Measurements from ENCODE around the gene ZNF831. TPM values are rescaled to one million over a fixed set of nuclear protein-coding genes. Genes with fewer than 3 reads are reported as not detected.
A peak's percentile ranks its signal among the peaks of the same experiment; 100 is the strongest.

The ZNF831 gene
- total and polyA plus RNA-seq, 4 experiments from 2014 or later: 7.8 to 49.0 (median 29.5) TPM

DNA sequence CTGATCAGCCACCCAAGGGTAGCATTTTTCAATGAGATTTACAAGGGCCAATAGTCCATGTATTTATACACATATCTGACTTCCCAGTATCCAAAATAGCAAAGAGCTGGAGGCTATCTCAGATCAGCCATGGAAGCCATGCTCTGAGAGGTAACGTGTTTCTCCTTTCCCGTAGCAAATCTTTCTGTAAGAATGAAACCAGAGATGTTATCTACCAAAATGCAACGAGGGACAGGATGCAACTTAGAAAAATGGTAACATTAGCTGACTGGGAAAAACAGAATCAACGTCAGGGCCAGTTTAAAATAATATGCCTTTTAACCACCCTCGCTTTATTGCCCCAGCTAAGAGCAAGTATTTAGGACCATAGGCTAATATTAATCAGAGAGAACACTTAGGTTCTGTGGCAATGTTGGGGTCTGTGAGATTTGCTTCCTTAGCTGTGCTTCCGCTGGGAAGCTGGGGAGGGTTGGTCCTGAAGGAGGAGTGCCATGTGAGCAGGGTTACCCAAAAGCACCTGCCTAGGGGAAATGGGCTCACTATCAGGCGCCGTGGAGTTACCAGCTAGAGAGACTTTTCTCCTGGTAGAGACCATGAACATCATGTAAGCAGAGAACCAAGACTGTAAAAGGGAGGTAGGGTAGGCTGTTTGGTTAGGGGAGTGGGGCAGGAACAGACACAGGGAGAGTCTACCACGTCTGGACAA, 1.2 kb downstream of the ZNF831 start:
- peak overlapping the region; percentile 97 for H3K27ac ChIP-seq (ENCODE audit: low read depth, low read length)
- H3K4me3 ChIP-seq (ENCODE audit: low read length in 2 of 2): peak overlapping the region; percentile 61 to 64

DNA sequence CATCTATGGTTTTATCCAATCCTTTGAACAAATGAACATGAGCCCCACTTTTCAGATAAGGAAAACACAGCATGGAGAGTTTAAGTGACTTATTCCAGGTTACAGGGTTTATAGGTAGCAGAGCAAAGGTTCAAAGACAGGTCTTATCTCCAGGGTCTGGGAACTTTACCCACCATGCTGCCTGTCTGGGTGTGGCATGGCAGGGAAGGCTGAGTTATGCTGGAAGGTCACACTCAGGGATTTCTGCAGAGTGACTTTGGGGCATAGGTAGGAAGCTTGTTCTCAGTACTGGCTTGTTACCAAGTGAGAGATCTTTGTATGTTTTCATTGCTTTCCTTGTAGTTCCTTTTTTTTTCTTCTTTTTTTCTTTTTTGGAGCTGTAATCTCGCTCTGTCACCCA, 1.8 kb downstream of the ZNF831 start:
- Mint-ChIP-seq H3K9me3 (peaks cover 0 to 6% (median 0%) of the 10 kb centered on the region in 8 donors), H3K36me3 (peaks cover 18 to 39% of the 10 kb centered on the region in 2 donors), H3K27ac (peak overlapping the region; percentile 97 to 99 (median 99)), H3K4me3 (peak overlapping the region; percentile 84 to 96 (median 88)), H3K27me3 (no peaks in the 10 kb centered on the region), H3K4me1 (peaks cover 72 to 98% (median 82%) of the 10 kb centered on the region in 4 donors)
- Histone ChIP-seq H3K4me3 (ENCODE audit: low read length in 2 of 2) (peak overlapping the region; percentile 61 to 64), H3K27me3 (ENCODE audit: insufficient read depth, low read length) (no peaks in the 10 kb centered on the region), H3K27ac (ENCODE audit: low read depth, low read length) (peak overlapping the region; percentile 97), H3K9me3 (ENCODE audit: control insufficient read depth in 1 of 2, low read length in 2 of 2) (no peaks in the 10 kb centered on the region), H3K36me3 (ENCODE audit: insufficient read depth, low read length) (no peaks in the 10 kb centered on the region), H3K4me1 (ENCODE audit: insufficient read depth, low read length) (peaks cover 88% of the 10 kb centered on the region)
- DNase-seq: peak in 2 of 5 donors; percentile 38 to 45
- ChIA-PET POLR2A (ENCODE audit: partially characterized antibody) (interaction anchor here (0.7 to 13.4 kb wide), 17 partner anchors 10 to 776 kb away, joined by 3 to 352 read pairs (median 8); partner anchors contain the start of genes ATP5F1E, PRELID3B and VAPB), CTCF (ENCODE audit: partially characterized antibody) (interaction anchor here (1.1 to 4.9 kb wide), 6 partner anchors 12 to 77 kb away, joined by 4 to 37 read pairs (median 14); no protein-coding TSS in a partner anchor)
- intact Hi-C loops (cut with micrococcal nuclease): loop anchor here (5.0 kb wide), 4 partner anchors 42 to 1773 kb away; partner anchors contain the start of gene RBM38

More for the DNA sequence above, 1.2 kb downstream of the ZNF831 start:
- H3K27me3 Mint-ChIP-seq: no peaks in the 10 kb centered on the region
- H3K36me3 Mint-ChIP-seq: peaks cover 14 to 36% of the 10 kb centered on the region in 2 donors
- no peaks in the 10 kb centered on the region for H3K27me3 ChIP-seq (ENCODE audit: insufficient read depth, low read length)
- H3K4me1 Mint-ChIP-seq: peaks cover 71 to 98% (median 82%) of the 10 kb centered on the region in 4 donors
- CTCF ChIA-PET (ENCODE audit: partially characterized antibody): interaction anchor here (1.1 to 4.9 kb wide), 9 partner anchors 13 to 77 kb away, joined by 3 to 37 read pairs (median 5); no protein-coding TSS in a partner anchor
- peaks cover 88% of the 10 kb centered on the region for H3K4me1 ChIP-seq (ENCODE audit: insufficient read depth, low read length)
- POLR2A ChIA-PET (ENCODE audit: partially characterized antibody): interaction anchor here (0.7 to 13.4 kb wide), 18 partner anchors 11 to 776 kb away, joined by 3 to 352 read pairs (median 6); partner anchors contain the start of genes ATP5F1E, PRELID3B and VAPB
- H3K27ac Mint-ChIP-seq: peak overlapping the region; percentile 97 to 99 (median 99)
- peaks cover 0 to 3% (median 0%) of the 10 kb centered on the region in 8 donors for H3K9me3 Mint-ChIP-seq
- H3K4me3 Mint-ChIP-seq: peak overlapping the region; percentile 84 to 96 (median 88)
- H3K9me3 ChIP-seq (ENCODE audit: control insufficient read depth in 1 of 2, low read length in 2 of 2): no peaks in the 10 kb centered on the region
- intact Hi-C loops (cut with micrococcal nuclease): loop anchor here (5.0 kb wide), 5 partner anchors 42 to 1773 kb away; partner anchors contain the start of genes ATP5F1E and RBM38
- peak in 4 of 5 donors; percentile 61 to 69 (median 67) for DNase-seq
- H3K36me3 ChIP-seq (ENCODE audit: insufficient read depth, low read length): no peaks in the 10 kb centered on the region

DNA sequence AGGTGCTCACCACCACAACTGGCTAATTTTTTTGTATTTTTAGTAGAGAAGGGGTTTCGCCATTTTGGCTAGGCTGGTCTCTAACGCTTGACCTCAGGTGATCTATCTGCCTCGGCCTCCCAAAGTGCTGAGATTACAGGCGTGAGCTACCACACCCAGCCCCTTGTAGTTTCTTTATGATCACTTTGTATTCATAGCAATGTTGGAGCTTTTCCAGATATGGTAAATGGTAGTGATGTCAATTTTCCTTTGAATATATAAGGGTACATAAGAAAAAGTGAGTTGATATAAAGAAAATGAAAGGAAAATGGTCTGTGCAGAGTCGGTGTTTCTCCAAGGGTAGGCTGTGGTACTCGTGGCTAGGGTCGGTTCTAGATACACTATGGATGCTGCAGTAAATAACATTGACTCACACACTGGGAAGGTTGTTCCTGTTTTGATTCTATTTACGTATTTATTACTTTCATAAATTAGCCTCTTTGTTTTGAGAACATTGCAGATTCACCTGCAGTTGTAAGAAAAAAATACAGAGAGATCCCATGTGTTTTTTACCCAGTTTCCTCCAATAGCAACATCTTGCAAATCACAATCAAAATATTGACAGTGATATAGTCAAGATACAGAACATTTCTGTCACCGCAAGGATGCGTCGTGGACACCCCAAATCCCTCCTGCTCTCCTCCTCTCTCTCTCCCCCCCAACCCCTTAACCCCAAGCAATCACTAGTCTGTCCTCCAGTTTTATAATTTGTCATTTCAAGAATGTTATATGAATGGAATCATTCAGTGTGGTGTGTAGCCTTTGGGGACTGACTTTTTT, 2.5 kb downstream of the ZNF831 start:
- DNase-seq: peak; percentile 70 to 83 (median 80)
- no peaks in the 10 kb centered on the region for H3K27me3 Mint-ChIP-seq
- POLR2A ChIA-PET (ENCODE audit: partially characterized antibody): interaction anchor here (0.8 to 13.4 kb wide), 17 partner anchors 8 to 134 kb away, joined by 3 to 352 read pairs (median 8); partner anchors contain the start of genes ATP5F1E and PRELID3B
- H3K4me3 Mint-ChIP-seq: peak overlapping the region; percentile 84 to 96 (median 88)
- H3K27me3 ChIP-seq (ENCODE audit: insufficient read depth, low read length): no peaks in the 10 kb centered on the region
- peak overlapping the region; percentile 61 to 64 for H3K4me3 ChIP-seq (ENCODE audit: low read length in 2 of 2)
- peak overlapping the region; percentile 97 to 99 (median 99) for H3K27ac Mint-ChIP-seq
- peaks cover 88% of the 10 kb centered on the region for H3K4me1 ChIP-seq (ENCODE audit: insufficient read depth, low read length)
- CTCF ChIA-PET (ENCODE audit: partially characterized antibody): interaction anchor here (2.1 to 4.9 kb wide), 5 partner anchors 19 to 78 kb away, joined by 6 to 37 read pairs (median 20); no protein-coding TSS in a partner anchor
- H3K36me3 ChIP-seq (ENCODE audit: insufficient read depth, low read length): no peaks in the 10 kb centered on the region
- peaks cover 0 to 6% (median 0%) of the 10 kb centered on the region in 8 donors for H3K9me3 Mint-ChIP-seq
- no peaks in the 10 kb centered on the region for H3K9me3 ChIP-seq (ENCODE audit: control insufficient read depth in 1 of 2, low read length in 2 of 2)
- peaks cover 72 to 98% (median 82%) of the 10 kb centered on the region in 4 donors for H3K4me1 Mint-ChIP-seq
- intact Hi-C loops (cut with micrococcal nuclease): loop anchor here (1.0 to 5.0 kb wide), 6 partner anchors 11 to 1774 kb away; partner anchors contain the start of gene RBM38
- H3K27ac ChIP-seq (ENCODE audit: low read depth, low read length): peak overlapping the region; percentile 97
- peaks cover 22 to 43% of the 10 kb centered on the region in 2 donors for H3K36me3 Mint-ChIP-seq

DNA sequence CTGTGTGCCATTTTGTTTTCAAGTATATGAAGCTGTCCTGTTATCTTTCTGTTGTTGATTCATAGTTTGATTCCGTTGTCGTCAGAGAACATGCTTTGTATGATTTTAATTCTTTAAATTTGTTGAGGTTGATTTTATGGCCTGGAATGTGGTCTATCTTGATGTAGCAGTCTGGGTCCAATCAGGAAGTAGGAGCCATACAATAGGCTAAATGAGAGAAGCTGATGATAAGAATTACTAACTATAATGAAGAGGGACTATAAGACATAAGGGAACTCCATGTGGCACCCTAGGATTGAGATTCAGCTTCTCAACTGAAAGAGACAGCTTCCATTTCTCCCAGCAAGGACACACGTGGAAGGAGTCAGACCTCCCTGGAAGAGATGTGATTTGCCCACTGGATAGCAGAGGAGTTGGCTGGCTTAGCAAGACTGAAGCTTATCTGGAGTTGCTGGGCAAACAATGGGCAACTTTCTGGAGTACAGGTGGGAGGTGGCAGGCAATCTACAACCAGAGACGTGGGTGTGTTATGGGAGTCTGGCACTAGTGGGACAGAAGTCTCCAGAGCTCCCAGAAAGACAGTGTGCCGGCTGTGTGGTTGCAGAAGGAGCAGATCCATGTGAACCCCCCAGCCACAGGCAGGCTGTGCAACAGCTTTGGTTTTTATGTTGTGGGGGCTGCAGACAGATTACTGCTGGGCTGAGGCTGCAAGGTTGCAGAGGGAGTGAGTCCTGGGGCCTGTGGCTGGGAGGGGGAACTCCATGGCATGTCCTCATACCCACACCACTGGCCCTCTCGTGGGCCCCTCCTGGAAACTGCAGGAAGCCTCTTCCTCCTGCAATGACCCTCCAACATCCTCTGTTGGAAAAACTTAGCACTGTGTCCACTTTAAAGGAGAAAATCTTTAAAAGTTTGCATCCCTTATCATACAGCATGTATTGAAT, 7.1 kb downstream of the ZNF831 start:
- no peak for DNase-seq
- Histone ChIP-seq H3K27ac (ENCODE audit: low read depth, low read length) (peak overlapping the region; percentile 6), H3K4me1 (ENCODE audit: insufficient read depth, low read length) (peaks cover 98% of the 10 kb centered on the region), H3K9me3 (ENCODE audit: control insufficient read depth in 1 of 2, low read length in 2 of 2) (no peaks in the 10 kb centered on the region), H3K4me3 (ENCODE audit: low read length in 2 of 2) (no peak overlapping the region), H3K27me3 (ENCODE audit: insufficient read depth, low read length) (no peaks in the 10 kb centered on the region), H3K36me3 (ENCODE audit: insufficient read depth, low read length) (peaks cover 15% of the 10 kb centered on the region)
- Mint-ChIP-seq H3K27me3 (no peaks in the 10 kb centered on the region), H3K27ac (peak overlapping the region; percentile 59 to 99 (median 83)), H3K36me3 (peaks cover 62 to 74% of the 10 kb centered on the region in 2 donors), H3K4me3 (peak overlapping the region in 6 of 8 donors; percentile 0 to 57 (median 25)), H3K9me3 (peaks cover 0 to 6% (median 0%) of the 10 kb centered on the region in 8 donors), H3K4me1 (peaks cover 74 to 100% (median 88%) of the 10 kb centered on the region in 4 donors)
- ChIA-PET CTCF (ENCODE audit: partially characterized antibody) (interaction anchor here (0.7 to 3.8 kb wide), 8 partner anchors 15 to 82 kb away, joined by 3 to 22 read pairs (median 3); no protein-coding TSS in a partner anchor), POLR2A (ENCODE audit: partially characterized antibody) (interaction anchor here (0.7 to 13.4 kb wide), 5 partner anchors 12 to 83 kb away, joined by 4 to 352 read pairs (median 20); no protein-coding TSS in a partner anchor)
- intact Hi-C loops (cut with micrococcal nuclease): no loop called here

DNA sequence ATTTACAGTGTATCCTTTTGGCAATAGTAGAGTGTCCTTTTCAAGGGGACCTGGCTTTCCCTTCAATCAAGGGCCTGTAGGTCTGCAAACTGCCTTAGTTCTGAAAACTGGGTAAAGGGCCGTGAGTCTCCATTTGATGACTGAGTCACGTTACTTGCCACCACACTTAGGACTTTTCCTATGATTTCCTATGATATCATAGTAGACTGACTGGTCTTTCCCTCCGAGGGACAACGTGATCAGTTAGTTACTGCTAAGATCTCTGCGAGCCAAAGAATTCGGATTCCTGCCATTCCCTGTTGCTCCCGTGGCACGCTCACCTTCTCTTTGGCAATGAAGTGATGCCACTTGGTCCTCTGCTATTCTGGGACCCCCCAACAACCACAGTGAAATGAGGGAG, 8.4 kb downstream of the ZNF831 start:
- H3K9me3 ChIP-seq (ENCODE audit: control insufficient read depth in 1 of 2, low read length in 2 of 2): no peaks in the 10 kb centered on the region
- ChIA-PET CTCF (ENCODE audit: partially characterized antibody) (interaction anchor here (1.0 to 3.8 kb wide), 3 partner anchors 10 to 84 kb away, joined by 3 to 22 read pairs (median 13); no protein-coding TSS in a partner anchor), POLR2A (ENCODE audit: partially characterized antibody) (interaction anchor here (1.9 to 13.4 kb wide), 4 partner anchors 6 to 49 kb away, joined by 11 to 352 read pairs (median 62); partner anchors contain the start of gene ZNF831)
- no peaks in the 10 kb centered on the region for H3K27me3 ChIP-seq (ENCODE audit: insufficient read depth, low read length)
- H3K4me1 ChIP-seq (ENCODE audit: insufficient read depth, low read length): peaks cover 99% of the 10 kb centered on the region
- H3K27ac ChIP-seq (ENCODE audit: low read depth, low read length): no peak overlapping the region
- Mint-ChIP-seq H3K36me3 (peaks cover 70 to 77% of the 10 kb centered on the region in 2 donors), H3K9me3 (peaks cover 0 to 6% (median 0%) of the 10 kb centered on the region in 8 donors), H3K4me1 (peaks cover 77 to 100% (median 88%) of the 10 kb centered on the region in 4 donors), H3K4me3 (peak overlapping the region in 2 of 8 donors; percentile 12 to 45), H3K27me3 (no peaks in the 10 kb centered on the region), H3K27ac (peak overlapping the region in 5 of 7 donors; percentile 35 to 99 (median 70))
- DNase-seq: no peak
- peaks cover 15% of the 10 kb centered on the region for H3K36me3 ChIP-seq (ENCODE audit: insufficient read depth, low read length)
- intact Hi-C loops (cut with micrococcal nuclease): no loop called here
- no peak overlapping the region for H3K4me3 ChIP-seq (ENCODE audit: low read length in 2 of 2)

Measured in CD4-positive, alpha-beta memory T cell (primary cell).